HG03565 (cell line): ENCODE measurements around the gene PNPLA7.
A peak's percentile ranks its signal among the peaks of the same experiment; 100 is the strongest.
"Not testable (repeated sequence)": the region's sequence is repeated elsewhere in the genome, so short reads cannot be mapped to it uniquely, and the experiment has no call there.

Experiments used
- ATAC-seq: cut with Tn5 transposase; IDR thresholded peaks from one replicate; pipeline ENCODE4 v1.9.1; 2021; ENCODE audit warnings: mild to moderate bottlenecking, moderate library complexity; ENCODE audit not compliant: unreplicated experiment

The PNPLA7 gene

DNA sequence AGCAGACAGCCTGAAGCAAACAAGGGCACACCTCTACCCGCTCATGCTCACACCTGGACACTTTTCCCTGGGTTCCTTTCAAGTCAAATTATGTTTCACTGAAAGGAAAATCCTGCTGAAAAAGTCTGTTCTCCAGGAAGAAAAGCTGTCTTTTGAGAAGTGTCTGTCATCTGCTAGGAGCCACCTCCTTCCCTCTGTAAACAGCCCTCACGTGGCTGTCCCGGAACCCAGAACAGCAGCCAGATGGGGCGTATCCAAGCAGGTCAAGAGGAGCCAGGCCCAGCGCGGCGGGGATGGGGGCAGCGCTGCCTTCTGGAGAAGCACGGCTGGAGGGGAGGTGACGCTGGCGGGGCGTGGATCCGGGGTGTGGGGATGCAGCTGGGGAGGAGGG is at the start of gene PNPLA7:
TSS of gene PNPLA7 (minus strand) at position 172 of the 391 bp plus-strand sequence. CDS start 205 bp downstream, outside the sequence.
- ATAC-seq, result no peak

DNA sequence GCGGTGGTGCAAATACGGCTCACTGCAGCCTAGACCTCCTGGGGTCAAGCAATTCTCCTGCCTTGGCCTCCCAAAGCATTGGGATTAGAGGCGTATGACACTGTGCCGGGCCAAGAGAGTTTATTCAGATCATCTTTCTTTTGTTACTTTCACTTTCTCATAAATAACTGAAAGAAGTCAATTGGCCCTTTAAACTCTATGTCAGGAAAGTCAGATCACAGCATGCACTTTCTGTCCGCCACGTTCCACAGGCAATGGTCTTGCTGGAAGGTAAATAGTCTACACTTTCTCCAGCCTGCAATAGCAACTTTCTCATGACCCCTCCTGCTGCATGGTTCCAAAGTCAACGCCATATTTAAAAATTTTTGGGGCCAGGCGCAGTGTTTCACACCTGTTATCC is 48.7 kb upstream of the PNPLA7 start:
- ATAC-seq, result no peak

DNA sequence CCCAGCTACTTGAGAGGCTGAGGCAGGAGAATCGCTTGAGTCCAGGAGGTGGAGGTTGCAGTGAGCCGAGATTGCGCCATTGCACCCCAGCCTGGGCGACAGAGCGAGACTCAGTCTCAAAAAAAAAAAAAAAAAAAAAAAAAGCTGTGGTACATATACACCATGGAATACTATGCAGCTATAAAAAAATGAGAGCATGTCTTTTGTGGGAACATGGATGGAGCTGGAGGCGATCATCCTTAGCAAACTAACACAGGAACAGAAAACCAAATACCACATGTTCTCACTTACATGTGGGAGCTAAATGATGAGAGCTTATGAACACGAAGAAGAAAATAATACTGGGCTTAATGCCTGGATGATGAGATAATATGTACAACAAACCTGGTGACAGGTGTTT is 46.4 kb upstream of the PNPLA7 start:
- not testable (repeated sequence) for ATAC-seq

DNA sequence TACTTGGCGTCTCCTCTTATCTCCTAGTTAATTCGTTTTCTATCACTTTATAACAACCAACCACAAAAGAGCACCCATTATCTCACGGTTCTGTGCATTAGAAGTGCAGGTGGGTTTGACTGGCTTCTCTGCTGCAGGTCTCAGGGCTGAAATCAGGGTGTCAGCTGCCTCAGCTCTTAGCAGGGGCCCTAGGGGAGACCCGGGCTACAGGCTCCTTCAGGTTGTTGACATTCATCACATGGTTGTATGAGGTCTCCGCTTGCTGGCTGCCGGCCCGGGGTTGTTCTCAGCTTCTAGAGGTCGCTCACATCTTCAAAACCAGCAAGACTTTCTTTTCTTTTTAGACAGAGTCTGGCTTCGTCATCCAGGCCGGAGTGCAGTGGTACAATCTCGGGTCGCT is 43.0 kb upstream of the PNPLA7 start:
- no peak for ATAC-seq

DNA sequence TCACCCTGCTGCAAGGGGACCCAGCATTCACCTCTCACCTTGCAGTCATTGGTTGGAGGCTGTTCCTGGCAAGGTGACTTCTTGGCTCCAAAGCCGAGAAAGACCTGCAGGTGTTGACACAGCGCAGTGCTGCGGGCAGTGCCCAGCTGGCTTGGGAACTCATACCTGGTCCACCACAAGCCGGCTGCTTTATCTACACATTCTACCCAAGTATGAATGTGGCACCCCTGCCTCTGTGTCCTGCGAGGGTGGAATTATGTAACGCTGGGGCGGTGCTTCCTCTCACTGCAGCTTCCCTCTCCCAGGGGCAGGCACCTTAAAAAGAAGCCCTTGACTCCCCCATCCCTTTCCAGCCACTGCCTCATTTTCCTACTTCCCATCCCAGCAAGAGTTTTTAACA is 42.6 kb upstream of the PNPLA7 start:
- ATAC-seq, result no peak

DNA sequence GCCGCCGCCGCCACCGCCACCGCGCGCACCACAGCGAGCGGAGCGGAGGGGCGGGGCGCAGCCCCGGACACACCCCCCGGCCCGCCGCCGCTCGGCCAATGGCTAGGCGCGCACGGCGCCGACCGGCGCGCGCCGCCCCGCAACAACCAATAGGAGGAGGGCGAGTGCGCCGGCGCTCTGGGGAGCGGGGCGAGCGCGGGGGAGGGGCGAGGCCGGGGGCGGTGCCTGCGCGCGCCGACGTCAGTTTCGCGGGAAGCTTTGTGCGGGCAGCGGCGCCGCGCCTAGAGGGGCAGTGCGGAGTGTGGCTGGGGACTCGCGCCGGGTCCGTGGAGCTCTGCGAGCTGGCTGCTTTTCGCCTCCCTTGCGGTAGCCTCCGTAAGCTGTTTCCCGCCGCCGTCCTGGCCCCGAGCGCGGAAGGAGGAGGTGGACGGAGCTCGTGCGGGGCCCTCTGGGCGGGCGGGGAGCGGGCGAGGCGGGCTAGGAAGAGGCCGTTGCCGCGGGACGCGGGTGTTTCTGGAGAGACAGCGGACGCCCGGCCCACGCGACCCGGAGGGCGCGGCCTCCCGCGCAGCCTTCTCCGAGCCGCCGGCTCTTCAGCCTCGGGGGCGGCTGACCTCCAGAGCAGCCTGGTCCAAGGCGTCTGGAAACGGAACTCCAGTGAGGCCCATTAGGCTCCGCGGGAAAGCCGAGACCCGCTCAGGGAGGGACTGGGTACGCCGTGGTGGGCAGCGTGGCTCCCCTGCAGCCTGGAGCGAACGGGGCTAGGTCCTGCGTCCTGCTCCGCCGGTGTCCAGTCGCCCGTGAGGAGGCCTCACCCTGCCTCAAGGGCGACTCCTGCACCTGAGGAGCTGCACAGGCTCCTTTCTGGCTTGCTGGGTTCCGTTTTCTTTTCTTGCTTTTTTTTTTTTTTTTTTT is 40.5 kb upstream of the PNPLA7 start, which contains the start of gene ZMYND19:
TSS of gene ZMYND19 (minus strand) at position 44 of the 915 bp plus-strand sequence. CDS start 249 bp downstream, outside the sequence.
- peak; percentile 71 for ATAC-seq

DNA sequence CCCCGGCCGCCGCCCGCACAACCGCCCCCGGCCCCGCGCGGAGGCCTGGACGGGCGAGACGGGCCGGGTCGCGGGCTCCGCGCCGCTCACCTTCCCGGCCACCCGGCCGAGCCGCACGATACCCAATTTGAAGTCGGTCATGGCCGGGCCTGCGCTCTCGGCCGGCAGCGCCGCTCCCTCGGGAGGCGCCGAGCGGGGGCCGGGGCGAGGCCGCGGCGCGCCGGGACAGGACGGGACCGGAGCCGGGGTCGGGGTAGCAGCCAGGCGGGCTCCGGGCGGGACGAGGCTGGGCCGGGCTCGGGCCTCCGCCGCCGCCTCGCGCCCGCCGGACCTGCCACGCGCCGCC is 39.9 kb upstream of the PNPLA7 start:
- no peak for ATAC-seq

DNA sequence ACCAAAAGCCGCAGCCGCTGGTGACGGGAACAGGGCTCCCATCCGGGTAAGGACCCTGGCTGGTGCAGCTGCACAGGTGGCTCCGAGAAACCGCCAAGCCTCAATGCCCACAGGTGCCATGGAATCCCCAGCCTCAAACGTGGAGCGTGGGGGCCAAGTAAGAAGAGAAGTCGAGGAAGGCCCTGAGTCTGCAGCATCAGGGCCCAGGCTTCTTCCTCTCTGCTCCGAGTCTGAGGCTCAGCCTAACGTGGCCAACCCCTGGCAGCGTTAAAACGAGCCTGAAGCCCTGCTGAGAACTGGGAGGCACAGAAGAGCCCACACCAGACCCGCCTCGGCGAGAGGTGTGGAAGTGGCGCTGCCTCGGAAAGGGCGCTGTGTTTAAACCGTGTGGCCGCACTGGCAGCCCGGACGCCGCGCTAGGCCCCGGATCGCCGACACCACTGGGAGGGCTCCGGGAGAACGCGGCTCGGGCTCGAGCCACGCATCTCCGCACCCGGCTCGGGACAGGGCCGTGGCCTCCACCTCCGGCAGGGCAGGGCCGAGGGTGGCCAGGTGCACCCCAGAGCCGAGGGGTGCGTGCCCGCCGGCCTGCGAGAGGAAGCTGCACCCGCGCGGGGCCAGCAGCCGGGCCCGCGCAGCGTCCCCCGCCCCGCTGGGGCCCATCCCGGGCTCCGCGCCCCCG is 39.4 kb upstream of the PNPLA7 start:
- ATAC-seq, result peak; percentile 12

DNA sequence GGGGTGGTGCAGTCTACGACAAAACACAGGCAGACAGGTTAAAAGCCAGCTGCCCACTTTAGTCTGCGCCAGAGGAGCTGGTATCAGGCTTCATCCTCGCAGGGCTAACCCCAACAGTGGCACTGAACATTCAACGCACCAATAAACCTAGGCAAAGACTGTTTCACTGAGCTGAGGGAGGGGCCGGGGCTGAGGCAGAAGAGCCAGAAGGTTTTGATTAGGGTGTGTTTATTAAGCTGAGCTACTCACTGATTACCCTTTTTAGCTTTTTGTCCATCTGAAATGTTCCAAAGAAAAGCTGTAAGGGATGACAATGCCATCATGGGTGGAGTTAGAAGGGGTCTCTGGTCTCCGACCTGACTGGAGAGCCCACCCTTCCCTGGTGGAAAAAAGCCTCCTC is 38.7 kb upstream of the PNPLA7 start:
- ATAC-seq, result no peak

DNA sequence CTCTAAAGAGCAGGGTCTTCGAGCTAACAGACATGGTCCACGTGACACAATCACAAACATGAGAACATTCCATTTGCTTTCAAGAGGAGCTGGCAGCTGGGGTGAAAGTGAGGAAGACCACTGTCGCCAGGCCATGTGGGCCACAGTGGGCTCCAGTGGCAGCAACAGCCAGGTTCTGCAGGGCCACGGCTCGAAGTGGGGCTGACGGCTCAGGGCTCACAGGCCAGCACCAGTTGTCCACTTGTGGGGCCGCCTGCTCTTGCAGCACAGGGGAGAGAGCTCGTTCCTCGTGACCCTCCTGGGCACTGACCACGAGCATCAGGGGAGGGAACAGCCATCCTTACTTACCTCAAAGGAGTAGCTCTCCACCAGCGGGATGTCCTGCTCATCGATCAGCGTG is 38.1 kb upstream of the PNPLA7 start:
- no peak for ATAC-seq

DNA sequence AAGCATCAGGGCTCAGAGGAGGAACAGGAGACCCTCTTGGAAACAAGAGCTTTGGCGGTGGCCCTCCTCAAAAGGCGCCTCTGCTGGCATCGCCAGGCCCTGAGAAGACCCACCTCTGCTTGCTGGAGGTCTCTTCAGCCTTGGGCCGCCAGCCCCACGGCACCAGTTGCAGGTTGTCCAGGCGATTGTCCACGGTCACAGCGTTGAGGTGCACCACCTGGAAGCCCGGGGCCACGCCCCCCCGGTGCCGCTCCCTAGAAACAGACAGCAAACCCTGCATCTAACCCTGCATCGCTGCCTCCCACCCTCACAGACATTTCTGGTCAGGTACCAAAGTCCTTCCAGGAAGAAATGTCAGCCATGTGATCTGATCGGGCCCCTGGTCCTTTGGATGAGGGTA is 36.7 kb upstream of the PNPLA7 start:
- no peak for ATAC-seq

DNA sequence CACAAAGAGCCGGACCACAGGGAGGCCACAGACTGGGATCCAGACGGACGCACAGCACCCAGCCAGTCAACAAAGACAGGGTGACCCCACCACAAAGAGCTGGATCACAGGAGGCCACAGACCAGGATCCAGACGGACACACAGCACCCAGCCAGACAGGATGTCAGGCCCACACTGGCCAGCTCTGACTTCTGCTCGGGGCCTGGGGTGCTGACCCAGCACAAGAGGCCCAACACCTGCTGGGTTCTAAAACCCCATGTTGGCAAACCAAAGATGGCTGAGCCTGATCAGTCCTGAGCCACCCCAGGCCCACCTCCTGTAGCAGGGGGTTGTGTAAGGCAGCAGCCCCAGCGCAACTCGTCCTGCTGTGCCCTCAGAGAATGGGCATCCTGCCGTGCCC is 33.8 kb upstream of the PNPLA7 start:
- ATAC-seq, result no peak

DNA sequence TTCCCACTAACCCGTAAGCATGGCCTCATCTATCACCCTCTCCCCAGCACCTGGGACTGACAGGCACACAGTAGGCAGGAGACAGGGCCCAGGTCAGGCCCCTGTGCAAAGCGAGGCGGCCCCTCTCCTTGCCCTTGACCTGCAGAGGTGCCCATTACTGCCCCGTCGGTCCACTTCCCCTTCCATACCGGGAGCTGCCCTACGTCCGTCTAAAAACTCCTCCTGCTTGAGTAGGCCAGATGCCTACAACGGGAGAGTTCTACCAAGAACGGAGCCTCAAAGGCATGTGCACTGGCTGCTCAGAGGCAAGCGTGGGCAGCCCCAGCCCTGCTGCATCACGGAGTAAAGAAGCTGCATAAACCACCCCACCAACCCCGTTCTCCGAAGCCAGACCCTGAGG is 33.1 kb upstream of the PNPLA7 start:
- ATAC-seq, result no peak

DNA sequence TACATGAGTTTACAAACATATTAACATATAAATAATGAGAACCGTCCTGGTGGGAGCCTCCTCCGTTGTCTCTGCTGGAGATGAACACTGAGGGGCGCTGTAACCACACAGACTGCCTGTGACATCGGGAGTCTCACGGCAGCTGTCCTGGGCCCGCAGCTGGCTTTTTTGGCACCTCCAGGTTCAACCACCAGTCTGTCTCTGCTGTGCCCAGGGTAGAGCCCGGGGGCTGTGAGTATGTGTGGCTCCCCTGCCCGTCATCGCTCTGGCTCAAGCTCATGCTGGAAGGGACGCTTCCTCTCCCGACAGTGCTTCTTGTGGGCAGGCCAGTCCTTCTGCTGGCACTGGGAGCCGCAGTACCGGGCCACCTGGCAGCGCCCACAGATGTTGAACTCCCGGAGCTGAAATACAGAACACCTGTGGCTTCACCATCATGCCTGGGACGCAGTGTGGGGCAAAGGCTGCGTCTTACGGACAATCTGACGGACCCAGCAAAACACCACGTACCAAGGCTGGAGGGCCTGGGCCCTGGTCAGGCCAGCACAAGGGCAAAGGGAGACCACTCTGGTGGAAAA is 32.2 kb upstream of the PNPLA7 start:
- ATAC-seq, result no peak

DNA sequence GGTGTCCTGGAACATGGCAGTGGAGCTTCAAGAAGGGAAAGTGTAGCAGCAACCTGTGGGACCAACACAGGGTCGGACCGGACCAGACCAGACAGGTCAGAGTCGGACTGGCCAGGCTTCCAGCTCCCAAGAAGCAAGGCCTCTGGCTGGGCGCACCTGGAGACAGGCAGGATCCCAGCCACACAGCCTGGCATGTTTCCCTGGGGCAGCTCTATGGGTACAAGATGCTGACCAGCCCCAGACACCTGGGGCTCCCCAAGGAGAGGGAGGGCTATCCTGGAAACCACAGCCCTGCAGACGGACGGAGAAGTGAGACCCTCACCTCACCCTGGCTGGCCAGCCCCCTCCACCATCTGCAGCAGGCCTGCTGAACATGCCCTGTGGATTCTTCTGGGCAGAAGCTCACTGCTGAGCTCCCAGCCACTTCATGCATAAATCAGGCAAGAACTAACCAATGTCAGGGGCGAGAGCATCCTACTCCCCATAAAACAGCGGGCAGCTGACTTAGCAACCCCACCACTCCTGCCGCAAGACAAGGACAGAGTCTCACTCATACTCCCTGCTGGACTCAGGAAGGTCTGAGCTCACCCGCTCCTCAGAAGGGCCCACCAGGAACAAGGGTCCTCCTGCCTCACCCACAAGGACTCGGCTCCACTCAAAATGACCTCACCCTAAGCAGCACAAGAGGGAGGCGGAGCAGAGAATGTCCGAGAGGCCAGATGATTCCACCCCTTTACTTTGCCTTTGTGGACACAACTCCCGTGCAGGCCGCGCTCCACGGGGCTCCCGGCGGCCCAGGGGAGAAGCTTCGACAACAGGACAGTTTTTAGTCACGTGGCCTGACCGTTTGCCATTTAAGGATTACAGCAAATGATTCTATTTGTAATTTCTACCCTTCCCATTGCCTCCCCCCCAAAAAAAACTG is 31.4 kb upstream of the PNPLA7 start:
- no peak for ATAC-seq

DNA sequence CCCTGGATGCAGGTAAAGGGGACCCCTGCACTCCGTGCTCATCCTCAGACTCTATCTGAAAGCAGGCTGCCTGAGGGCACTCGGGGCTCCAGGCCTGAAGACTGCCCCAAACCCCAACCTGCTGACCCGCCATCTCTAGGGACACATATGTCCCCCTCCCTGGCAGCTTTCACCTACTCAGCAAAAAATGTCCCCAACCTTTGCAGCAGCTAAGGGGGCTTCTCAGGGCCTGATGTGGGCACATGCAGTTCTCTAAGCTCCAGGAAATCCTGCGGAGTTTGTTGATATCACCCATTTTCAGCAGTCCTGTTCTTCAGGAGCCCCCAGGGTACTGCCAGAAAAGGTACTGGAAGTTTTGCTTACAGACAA is 30.7 kb upstream of the PNPLA7 start:
- no peak for ATAC-seq

DNA sequence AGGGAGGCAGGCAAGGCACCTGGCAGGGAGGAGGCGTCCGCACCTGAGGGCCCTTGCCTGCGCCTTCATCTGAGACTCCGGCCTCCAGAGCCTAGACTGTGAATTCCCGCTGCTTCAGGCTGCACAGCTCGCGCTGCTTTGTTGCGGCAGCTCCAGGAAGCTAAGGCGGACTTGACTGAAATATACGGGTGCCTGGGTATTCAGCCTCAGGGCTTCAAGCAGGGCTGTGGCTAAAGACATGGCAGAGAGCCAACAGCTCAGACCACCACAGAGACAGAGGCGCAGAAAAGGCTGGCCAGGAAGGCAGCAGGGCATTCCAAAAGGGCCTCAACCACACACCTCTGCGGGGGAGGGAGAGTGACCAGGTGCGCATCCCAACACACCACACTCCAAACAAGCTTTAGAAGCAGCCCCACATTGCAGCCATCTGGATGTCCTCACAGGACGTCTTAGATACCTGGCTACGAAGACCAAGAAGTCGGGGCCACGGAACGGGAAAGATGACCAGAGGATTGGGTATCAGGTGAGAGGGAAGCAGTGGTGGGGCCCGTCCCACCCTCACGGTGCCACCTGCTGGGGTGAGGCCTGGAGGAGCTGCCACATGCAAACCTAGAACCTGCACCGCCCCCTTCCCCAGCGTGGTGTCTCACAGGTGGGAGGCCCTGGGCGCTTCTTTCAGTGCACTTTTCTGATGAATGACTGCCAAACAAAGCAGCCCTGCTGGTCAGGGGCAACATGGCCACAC is 30.2 kb upstream of the PNPLA7 start:
- no peak for ATAC-seq

DNA sequence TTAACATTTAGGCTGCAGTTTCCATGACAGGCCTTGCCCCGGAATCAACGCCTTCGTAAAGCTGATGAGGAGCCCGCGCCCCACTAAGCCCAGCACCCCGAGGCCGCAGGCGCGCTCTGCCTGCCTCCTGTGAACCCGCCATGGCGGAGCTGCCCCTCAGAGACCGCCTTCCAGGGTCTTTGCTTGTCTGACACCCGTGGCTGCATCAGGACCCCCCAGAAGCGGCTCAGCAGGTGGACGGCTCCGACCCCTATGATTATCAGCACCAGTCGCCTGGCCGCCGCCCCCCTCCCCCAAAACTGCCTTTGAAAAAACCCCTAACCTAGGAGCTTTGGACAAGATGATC is 29.0 kb upstream of the PNPLA7 start:
- no peak for ATAC-seq

DNA sequence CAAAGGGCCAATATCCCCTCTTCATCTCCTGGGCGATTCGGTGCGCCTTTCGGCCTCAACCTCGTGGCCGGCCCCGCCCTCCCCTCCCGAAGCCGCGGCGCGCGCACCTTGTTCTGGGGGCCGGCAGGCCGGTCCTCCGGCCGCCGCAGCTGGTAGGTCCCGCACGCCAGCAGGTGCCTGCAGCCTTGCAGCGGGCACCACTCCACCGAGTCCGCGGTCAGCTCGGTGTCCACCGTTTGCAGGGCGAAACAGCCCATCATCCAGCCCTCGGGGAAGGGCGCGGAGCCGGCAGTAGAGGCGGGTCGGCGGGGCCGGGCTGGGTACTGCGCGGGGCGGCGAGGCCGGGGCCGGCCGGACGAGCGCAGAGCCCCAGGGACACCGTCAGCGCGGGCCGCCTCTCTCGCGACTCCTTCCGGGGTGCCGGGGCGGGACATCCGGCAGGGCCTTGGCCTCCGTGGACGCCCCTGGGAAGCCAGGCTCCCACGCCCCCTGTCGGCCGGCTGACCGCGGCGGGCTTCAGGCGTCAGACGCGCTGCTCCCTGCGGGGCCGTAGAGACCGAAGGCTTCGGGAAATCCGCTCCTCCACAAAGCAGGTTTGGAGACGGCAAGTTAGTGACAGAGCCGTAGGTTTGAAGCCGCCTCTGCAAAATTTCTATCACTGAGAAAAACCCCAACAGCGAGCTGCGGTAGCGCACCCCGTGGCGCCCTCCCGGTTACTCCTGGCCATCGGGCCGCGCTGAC is 28.5 kb upstream of the PNPLA7 start, which contains the start of gene DPH7:
TSS of gene DPH7 (minus strand) at position 408 of the 741 bp plus-strand sequence. CDS start at position 260, 148 bp downstream.
- peak; percentile 66 for ATAC-seq
